ENCODE measurements around the gene MAPK9.
"Not testable (repeated sequence)": the region's sequence is repeated elsewhere in the genome, so short reads cannot be mapped to it uniquely, and the experiment has no call there.

The MAPK9 gene

DNA sequence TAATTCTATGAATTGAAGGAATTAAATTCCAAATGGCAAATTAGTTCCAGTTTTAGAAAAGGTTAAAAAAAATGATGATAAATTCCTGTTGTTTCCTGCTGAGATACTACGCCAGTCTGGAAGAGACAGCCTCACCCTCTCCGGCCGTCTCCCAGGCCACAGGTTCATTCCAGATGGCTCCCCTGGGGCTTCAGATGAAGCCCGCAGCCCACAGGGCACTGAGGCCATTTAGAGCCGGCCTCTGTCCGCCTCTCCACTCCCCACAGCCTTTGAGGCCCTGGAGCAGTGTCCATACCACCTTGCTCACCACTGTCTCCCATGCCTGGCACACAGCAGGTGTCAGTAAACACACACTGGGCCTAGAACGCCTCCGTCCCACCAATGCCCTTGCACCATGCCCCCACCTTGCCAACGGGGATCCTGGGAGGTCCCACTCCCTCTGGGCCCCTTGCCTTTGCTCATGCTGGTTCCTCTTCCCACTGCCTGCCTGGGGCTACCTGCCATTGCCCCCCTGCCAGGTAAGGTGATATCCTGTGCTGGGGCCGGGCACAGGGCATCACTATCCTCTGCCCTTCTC lies 35.2 kb upstream of the MAPK9 start:
- DNase-seq (ENCODE audit: low read depth) = no peak

GRCh38 chr5:180324601-180324950 lies 32.7 kb upstream of the MAPK9 start:
- DNase-seq (ENCODE audit: low read depth) = no peak

GRCh38 chr5:180323941-180324600 lies 32.2 kb upstream of the MAPK9 start:
- DNase-seq (ENCODE audit: low read depth) = no peak

- no peak for DNase-seq (ENCODE audit: low read depth)
These were observed 31.3 kb upstream of the MAPK9 start for GRCh38 chr5:180323160-180323559.

DNA sequence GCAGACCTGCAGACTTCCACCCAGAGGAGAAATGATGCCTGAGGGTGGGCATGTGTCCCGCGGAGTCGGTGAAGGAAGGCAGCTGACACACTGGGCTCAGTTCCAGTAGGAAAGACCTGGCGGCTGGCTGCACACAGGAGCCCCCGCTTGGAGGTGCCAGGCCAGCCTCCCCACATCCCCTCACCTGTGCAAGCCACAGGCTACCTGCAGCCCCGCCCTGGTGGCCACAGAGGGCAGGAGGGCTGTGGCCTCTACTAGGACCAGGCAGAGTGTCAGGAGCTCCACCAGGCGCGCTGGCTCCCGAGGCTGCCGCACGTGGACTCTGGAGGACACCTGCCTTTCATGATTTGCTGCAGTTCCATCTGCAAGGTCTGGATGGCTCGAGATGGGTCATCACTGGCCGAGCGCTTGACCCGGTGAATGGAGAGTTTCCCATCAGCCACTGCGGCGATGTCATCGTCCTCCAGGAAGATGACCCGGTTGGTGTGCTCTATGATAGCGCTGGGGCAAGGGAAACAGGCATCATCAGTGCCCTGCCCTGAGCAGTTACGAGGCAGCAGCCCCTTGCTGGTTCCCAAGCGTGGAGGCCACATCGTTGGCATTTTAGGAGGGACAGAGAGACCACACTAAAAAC lies 26.7 kb upstream of the MAPK9 start:
- no peak for DNase-seq (ENCODE audit: low read depth)

- DNase-seq (ENCODE audit: low read depth) = no peak
These were observed 24.7 kb upstream of the MAPK9 start for GRCh38 chr5:180316586-180316985.

DNA sequence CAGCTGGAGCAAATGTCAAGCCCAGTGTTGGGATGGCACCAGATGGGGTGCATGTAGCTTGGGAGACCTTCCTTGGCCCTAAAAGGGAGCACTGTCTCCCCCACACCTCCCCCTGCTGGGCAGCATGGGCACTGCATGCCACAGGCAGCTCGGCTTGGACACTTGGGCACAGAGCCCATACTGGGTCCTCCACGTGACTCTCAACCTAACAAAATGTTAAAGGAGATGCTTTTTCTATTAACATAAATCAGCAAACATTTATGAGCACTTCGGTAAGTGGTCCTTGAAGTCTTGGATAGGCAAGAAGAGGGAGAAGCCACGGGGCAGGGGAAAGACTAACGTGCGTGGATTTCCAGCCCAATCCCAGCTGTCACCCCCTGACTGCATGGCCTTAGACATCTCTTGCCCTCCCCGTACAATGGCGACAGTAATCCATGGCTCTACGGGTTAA lies 23.9 kb upstream of the MAPK9 start:
- peak; percentile 61 for DNase-seq (ENCODE audit: low read depth)

DNA sequence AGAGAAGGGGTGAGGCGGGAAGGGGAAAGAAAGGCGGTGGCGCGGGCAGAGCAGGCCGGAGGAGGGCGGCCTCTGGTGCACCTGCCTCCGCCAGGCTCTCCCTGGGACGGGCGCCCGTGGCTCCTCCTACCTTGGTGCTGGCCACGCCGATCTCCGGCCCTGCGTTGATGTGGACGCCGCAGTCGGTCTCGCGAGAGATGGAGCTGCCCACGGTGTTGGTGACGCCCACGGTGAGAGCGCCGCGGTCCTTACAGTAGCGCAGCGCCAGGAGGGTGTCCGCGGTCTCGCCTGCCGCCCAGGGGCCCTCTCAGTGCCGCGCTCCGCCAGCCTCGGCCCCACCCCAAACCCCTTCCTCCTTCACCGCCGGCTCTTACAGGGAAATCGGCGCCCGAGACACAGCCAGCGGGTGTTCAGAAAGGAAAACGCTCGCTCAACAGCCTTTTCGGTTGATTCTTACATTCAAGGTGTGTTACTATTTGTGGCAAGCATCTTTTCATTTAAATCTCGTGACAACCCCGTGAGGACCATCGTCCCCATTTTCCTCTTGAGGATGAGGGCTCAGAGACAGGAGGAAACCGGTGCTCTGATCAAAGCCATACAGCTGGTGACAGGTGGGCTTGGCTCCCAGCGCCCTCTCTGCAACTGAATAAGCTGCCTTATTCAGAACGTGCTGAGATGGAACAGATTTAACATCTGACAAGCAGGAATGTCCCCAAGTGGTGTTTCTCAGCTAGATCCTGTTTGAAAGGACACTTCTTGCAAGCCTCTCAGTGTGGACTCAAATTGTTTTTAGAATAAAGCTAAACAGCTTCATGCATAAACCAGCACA lies 22.0 kb upstream of the MAPK9 start:
- DNase-seq (ENCODE audit: low read depth) = peak; percentile 51

DNA sequence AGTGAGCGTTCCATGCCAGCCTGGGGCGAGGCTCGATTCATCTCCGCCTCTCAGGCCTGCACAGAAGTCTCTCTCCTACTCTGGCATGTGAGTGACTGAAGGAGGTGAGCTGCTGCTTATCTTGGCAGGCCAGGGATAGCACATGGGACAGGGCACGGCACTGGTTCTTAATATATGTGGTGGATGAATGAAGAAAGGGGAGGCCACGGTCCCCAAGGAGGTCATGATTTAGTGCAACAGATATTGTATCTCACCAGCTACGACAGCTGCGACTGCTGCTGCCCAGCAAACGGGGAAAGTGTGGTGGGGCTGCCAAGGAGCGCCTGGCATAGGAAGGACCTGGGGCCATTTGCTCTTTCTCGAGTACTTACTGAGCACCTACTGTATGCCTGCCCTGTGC lies 19.3 kb upstream of the MAPK9 start:
- no peak for DNase-seq (ENCODE audit: low read depth)

DNA sequence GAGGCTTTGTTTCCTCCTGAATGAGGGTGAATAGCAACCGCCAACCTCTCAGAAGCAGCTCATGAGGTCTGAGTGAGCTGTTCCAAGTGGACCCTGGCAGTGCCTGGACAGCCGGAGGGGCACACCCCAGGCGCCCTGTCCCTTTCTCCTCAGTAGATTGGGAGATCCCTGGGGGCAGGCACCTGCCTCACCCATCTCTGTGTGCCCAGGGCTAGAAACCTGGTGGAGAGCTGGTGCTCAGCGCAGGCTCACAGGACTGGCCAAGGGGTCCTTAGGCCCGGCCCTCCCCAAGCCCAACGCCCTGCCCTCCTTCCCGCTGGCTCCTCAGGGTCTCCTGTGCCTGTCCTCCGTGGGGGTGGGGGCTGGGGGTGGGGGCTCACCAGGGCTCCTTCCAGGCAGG lies 14.9 kb upstream of the MAPK9 start:
- DNase-seq (ENCODE audit: low read depth) = no peak

GRCh38 chr5:180305481-180305880 lies 13.6 kb upstream of the MAPK9 start:
- no peak for DNase-seq (ENCODE audit: low read depth)

- DNase-seq (ENCODE audit: low read depth) = no peak
These were observed 12.8 kb upstream of the MAPK9 start for GRCh38 chr5:180304431-180305375.

DNA sequence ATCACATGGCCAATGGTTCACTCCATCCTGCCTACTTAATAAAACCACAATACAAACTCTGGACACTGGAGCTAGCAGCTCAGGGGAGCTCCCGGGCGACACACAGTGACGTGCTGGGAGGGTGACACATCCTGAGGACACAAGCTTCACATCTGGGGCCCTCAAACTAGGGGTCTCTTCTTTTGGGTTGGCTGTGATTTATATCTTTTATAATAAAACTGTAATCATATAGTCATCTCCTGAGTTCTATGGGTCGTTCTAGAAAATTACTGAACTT lies 12.1 kb upstream of the MAPK9 start:
- DNase-seq (ENCODE audit: low read depth) = no peak

DNA sequence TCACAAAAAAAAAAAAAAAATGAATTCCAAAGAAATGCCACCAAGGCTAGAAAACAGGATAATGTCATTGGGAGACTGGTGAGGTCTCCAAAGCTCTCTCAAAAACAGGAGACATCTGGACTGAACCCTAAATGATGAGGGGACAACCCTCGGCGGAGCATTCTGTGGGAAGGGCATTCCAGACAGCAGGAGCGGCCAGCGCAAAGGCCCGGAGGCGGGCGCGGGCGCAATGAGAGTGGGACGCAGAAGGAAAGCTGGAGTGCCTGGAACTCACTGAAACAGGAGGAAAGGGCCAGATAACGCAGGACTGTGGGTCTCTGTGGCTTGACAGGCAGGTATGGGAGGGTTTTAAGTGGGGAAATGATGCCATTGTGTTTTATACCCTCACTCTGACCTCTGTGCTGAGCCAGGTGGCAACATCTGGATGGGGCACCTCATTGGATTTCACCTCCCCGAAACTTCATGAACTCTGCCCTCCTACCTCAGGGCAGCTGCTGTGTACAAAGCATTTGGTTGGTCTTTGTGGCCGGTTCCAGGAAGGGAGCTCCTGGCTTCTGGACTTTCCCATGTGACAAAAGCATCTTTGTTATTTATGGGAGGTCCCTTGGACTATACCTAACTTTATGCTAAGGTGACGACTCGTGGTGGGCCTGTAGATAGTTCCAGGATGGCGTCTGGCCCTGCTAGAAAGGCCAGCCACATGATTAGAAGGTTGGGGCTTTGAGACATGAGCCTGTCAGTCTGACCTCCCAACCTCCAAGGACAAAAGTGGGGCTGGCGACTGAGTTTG lies 11.5 kb upstream of the MAPK9 start:
- DNase-seq (ENCODE audit: low read depth) = no peak

DNA sequence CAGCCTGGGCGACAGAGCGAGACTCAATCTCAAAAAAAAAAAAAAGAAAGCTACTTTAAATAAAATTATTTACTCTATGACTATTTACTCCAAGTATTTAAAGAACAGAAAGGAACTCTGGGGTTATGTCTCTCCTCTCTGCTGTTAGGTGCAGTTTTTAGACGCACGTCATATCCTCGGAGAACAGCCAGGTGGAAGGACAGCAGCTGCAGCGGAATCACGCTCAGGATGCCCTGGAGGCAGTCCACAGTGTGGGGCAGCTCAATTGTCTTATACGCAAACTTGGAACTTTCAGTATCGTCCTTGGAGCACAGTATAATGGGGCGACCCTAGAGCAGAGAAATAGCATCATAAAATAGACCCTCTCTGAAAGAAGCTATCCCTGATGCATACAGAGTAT lies 10.4 kb upstream of the MAPK9 start:
- no peak for DNase-seq (ENCODE audit: low read depth)

DNA sequence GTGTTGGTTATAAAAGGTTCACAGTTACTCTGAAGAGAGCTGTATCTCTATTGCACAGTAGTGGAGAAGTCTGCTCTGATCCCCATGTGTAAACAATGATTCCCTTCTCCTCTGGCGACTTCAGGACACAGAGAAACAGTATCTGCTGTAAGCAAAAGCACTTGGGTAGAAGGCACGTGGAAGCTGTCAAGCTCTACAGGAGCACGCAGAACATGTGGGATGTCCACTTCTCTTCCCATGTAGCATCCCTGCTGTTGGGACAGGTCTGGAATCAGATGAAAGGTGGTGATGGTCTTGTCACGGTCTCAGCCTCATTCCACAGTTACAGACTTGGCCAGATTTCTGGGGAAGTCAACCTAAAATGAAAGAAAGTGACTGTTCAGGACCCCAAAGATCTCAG lies 9.4 kb upstream of the MAPK9 start:
- DNase-seq (ENCODE audit: low read depth) = no peak

DNA sequence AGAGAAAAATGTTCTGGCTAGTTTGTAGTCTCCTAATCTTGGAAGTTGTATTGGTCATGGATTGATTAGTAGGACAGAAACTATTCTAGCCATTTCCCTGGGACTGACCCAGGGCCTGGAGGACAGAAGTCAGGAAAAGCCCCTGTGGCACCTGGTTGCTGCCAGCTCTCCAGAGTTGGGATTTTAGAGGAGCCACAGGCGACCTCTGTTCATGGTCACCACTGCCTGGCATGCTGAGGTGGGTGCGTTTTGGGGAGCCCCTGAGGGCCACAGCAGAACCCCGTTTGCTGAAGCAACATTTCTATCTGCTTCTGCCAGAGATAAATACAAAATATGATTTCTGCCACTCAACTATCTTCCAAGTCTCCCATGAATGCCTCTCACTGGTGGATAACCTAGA lies 7.6 kb upstream of the MAPK9 start:
- no peak for DNase-seq (ENCODE audit: low read depth)

GRCh38 chr5:180299014-180299413 lies 7.1 kb upstream of the MAPK9 start:
- DNase-seq (ENCODE audit: low read depth) = not testable (repeated sequence)

- DNase-seq (ENCODE audit: low read depth) = no peak
These were observed 5.9 kb upstream of the MAPK9 start for GRCh38 chr5:180297587-180298282.

GRCh38 chr5:180296771-180297170 lies 4.9 kb upstream of the MAPK9 start:
- no peak for DNase-seq (ENCODE audit: low read depth)

Data from stimulated activated CD4-positive, alpha-beta T cell treated with anti-CD3 and anti-CD28 coated beads, Interleukin-2, amount 100 ng/mL, for 4 hours (primary cell).